ENCODE measurements around the gene KRTAP5-8.

DNA sequence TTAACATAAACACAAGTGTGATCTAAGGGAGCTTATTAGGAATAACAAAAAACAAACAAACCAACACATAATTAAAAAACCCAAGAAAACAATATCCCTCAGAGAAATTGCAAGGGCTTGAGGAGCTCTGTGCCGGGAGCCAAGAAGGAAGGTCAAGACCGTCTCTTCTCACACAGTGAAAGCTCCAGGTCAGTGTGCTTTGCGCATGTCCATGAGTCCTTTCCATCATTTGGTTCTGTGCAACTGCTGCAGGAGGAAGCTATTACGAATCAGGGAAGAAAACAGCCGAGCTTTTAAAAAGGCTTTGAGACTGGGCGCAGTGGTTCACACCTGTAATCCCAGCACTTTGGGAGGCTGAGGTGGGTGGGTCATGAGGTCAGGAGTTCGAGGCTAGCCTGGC, 4.6 kb downstream of the KRTAP5-8 start:
- TF ChIP-seq, protein P1, sequence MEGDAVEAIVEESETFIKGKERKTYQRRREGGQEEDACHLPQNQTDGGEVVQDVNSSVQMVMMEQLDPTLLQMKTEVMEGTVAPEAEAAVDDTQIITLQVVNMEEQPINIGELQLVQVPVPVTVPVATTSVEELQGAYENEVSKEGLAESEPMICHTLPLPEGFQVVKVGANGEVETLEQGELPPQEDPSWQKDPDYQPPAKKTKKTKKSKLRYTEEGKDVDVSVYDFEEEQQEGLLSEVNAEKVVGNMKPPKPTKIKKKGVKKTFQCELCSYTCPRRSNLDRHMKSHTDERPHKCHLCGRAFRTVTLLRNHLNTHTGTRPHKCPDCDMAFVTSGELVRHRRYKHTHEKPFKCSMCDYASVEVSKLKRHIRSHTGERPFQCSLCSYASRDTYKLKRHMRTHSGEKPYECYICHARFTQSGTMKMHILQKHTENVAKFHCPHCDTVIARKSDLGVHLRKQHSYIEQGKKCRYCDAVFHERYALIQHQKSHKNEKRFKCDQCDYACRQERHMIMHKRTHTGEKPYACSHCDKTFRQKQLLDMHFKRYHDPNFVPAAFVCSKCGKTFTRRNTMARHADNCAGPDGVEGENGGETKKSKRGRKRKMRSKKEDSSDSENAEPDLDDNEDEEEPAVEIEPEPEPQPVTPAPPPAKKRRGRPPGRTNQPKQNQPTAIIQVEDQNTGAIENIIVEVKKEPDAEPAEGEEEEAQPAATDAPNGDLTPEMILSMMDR (conservative IDR thresholded peaks at IDR 0.05; ENCODE audit: low read depth, low read length): no peak
- TF ChIP-seq EZH2 (IDR thresholded peaks at IDR 0.05; ENCODE audit: borderline replicate concordance, low read depth, low read length, poor library complexity, severe bottlenecking): no peak

Data from A673 (cell line).